ENCODE measurements around the gene PHF5A.

DNA sequence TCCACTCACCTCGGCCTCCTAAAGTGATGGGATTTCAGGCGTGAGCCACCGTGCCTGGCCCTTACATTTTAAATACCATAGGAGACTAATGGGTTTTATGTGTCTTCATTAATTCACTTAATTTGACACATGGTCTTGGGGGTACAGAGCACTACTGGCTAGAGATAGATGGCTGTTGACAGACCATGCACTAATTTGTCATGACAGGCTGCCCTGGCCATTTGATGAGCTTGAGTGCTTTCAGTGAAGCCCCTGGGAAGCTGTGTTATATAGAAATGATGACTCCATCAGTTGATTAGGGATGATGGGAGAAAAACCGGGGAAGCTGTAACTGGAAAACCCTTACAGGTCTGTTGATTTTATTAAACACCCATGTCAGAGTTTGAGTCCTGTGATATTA is 6.6 kb downstream of the PHF5A start:
- TF ChIP-seq, protein P1, sequence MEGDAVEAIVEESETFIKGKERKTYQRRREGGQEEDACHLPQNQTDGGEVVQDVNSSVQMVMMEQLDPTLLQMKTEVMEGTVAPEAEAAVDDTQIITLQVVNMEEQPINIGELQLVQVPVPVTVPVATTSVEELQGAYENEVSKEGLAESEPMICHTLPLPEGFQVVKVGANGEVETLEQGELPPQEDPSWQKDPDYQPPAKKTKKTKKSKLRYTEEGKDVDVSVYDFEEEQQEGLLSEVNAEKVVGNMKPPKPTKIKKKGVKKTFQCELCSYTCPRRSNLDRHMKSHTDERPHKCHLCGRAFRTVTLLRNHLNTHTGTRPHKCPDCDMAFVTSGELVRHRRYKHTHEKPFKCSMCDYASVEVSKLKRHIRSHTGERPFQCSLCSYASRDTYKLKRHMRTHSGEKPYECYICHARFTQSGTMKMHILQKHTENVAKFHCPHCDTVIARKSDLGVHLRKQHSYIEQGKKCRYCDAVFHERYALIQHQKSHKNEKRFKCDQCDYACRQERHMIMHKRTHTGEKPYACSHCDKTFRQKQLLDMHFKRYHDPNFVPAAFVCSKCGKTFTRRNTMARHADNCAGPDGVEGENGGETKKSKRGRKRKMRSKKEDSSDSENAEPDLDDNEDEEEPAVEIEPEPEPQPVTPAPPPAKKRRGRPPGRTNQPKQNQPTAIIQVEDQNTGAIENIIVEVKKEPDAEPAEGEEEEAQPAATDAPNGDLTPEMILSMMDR (IDR thresholded peaks at IDR 0.05), result no peak
- no peak for TF ChIP-seq POLR2A (IDR thresholded peaks at IDR 0.05)

All from testis (tissue), 2 donors.